Panc1 (cell line): ENCODE results near the gene WDFY3. TPM values are rescaled to one million over a fixed set of nuclear protein-coding genes. Genes with fewer than 3 reads are reported as not detected.

ENCODE experiments used
- ATAC-seq: fragments of 200-7000 bp; cut with Tn5 transposase; 2 replicates; pipeline ENCODE4 v1.9.1; 2020; ENCODE audit warnings: mild to moderate bottlenecking, moderate library complexity
- BruUV-seq: library from RNA; stranded (reverse); fragments of 400-500 nt; replicated peaks from 2 replicates; lab custom pipeline; 2021; lab: Mats Ljungman, UMichigan
- CTCF ChIA-PET: fragments of 300-600 bp; sonication (Branson Sonifier 250); formaldehyde crosslinking; loops from one replicate; lab custom pipeline; 2022; ENCODE audit warnings: antibody characterized with exemption; lab: Charles Lee
- POLR2A ChIA-PET: fragments of 300-600 bp; sonication (Branson Sonifier 250); formaldehyde crosslinking; loops from one replicate; lab custom pipeline; 2022; ENCODE audit warnings: antibody characterized with exemption; lab: Charles Lee
- DNase-seq: peaks from one replicate; pipeline ENCODE4 v3.0.0-alpha.2; 2010; ENCODE audit warnings: low read depth, low spot score
- H3K27ac ChIP-seq: 2 replicates; pipeline ENCODE4 v1.5.1; 2011; ENCODE audit warnings: mild to moderate bottlenecking, low read length, inconsistent platforms
- H3K27me3 ChIP-seq: fragments of 200-500 bp; sonication (Bioruptor generic); 2 replicates; pipeline ENCODE4 v1.6.0; 2014; ENCODE audit warnings: low read length, inconsistent platforms; ENCODE audit not compliant: control insufficient read depth, insufficient read depth
- H3K36me3 ChIP-seq: fragments of 200-500 bp; sonication (Bioruptor generic); 2 replicates; pipeline ENCODE4 v1.5.1; 2014; ENCODE audit warnings: inconsistent platforms, mild to moderate bottlenecking, low read length, moderate library complexity; ENCODE audit not compliant: control insufficient read depth, insufficient read depth
- H3K4me1 ChIP-seq: 2 replicates; pipeline ENCODE4 v1.5.1; 2011; ENCODE audit warnings: inconsistent platforms, mild to moderate bottlenecking, low read length, moderate library complexity; ENCODE audit not compliant: control insufficient read depth, insufficient read depth
- H3K4me3 ChIP-seq, 2 experiments: 2 replicates each; pipeline ENCODE4 v1.5.1; 2011 to 2012; ENCODE audit warnings: low read depth in 2 of 2, low read length in 2 of 2, mild to moderate bottlenecking in 2 of 2, inconsistent platforms in 1 of 2, moderate library complexity in 1 of 2
- H3K9me3 ChIP-seq: fragments of 200-500 bp; sonication (Bioruptor generic); 2 replicates; pipeline ENCODE4 v1.5.1; 2014; ENCODE audit warnings: low read depth, mild to moderate bottlenecking, inconsistent platforms, low read length, moderate library complexity; ENCODE audit not compliant: control insufficient read depth, insufficient read depth
- POLR2AphosphoS5 ChIP-seq: IDR thresholded peaks from 2 replicates; pipeline ENCODE4 v1.6.1; 2012; ENCODE audit warnings: mild to moderate bottlenecking, low read depth, low read length, moderate library complexity
- SIN3A ChIP-seq: IDR thresholded peaks from 2 replicates; pipeline ENCODE4 v1.6.1; 2012; ENCODE audit warnings: low read depth, mild to moderate bottlenecking, low read length, moderate library complexity, borderline replicate concordance; ENCODE audit not compliant: insufficient read depth
- TCF7L2 ChIP-seq: IDR thresholded peaks from 2 replicates; pipeline ENCODE4 v1.6.1; 2011; ENCODE audit warnings: mild to moderate bottlenecking, low read depth, low read length, inconsistent platforms
- in situ Hi-C: cut with HindIII; loops from 2 replicates; pipeline ENCODE4 v1.10.0; 2016; ENCODE audit warnings: low sequenced_read_pairs, low pct_unique_long_range_greater_than_20kb
- intact Hi-C: fragments of 100-400 bp; cut with micrococcal nuclease; formaldehyde crosslinking; loops from one replicate; pipeline ENCODE4 v1.10.0; 2022; ENCODE audit not compliant: unreplicated experiment
- total RNA-seq: library from RNA; stranded (reverse); gene quantifications from one replicate; pipeline ENCODE4 v1.2.1, GENCODE V29; 2021; ENCODE audit not compliant: unreplicated experiment
- TF ChIP-seq, protein P1 (sequence below), 2 experiments: IDR thresholded peaks; 2 replicates each; pipeline ENCODE4 v1.6.1; 2011 to 2012; ENCODE audit warnings: low read depth in 2 of 2, control low read depth in 1 of 2, low read length in 1 of 2, mild to moderate bottlenecking in 1 of 2, moderate library complexity in 1 of 2; ENCODE audit not compliant: insufficient read depth in 1 of 2
- TF ChIP-seq, protein P2 (sequence below): fragments of 450-650 bp; IDR thresholded peaks from 2 replicates; pipeline ENCODE4 v1.5.1; 2017; ENCODE audit warnings: mild to moderate bottlenecking

The WDFY3 gene
- total RNA-seq, 1 experiment from 2014 or later: 47.8 TPM

- no TSS peak for BruUV-seq
- in situ Hi-C loops (no loop called here), intact Hi-C loops (no loop called here)
- no peak overlapping the region for H3K27ac ChIP-seq
- no peak for DNase-seq
- H3K4me3 ChIP-seq: no peak overlapping the region
- H3K36me3 ChIP-seq: no peaks in the 10 kb centered on the region
- ATAC-seq: no peak
- no peak for TF ChIP-seq TCF7L2
- TF ChIP-seq, protein P1, sequence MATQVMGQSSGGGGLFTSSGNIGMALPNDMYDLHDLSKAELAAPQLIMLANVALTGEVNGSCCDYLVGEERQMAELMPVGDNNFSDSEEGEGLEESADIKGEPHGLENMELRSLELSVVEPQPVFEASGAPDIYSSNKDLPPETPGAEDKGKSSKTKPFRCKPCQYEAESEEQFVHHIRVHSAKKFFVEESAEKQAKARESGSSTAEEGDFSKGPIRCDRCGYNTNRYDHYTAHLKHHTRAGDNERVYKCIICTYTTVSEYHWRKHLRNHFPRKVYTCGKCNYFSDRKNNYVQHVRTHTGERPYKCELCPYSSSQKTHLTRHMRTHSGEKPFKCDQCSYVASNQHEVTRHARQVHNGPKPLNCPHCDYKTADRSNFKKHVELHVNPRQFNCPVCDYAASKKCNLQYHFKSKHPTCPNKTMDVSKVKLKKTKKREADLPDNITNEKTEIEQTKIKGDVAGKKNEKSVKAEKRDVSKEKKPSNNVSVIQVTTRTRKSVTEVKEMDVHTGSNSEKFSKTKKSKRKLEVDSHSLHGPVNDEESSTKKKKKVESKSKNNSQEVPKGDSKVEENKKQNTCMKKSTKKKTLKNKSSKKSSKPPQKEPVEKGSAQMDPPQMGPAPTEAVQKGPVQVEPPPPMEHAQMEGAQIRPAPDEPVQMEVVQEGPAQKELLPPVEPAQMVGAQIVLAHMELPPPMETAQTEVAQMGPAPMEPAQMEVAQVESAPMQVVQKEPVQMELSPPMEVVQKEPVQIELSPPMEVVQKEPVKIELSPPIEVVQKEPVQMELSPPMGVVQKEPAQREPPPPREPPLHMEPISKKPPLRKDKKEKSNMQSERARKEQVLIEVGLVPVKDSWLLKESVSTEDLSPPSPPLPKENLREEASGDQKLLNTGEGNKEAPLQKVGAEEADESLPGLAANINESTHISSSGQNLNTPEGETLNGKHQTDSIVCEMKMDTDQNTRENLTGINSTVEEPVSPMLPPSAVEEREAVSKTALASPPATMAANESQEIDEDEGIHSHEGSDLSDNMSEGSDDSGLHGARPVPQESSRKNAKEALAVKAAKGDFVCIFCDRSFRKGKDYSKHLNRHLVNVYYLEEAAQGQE (IDR thresholded peaks at IDR 0.05; ENCODE audit: insufficient read depth in 1 of 2, low read depth in 2 of 2, low read length in 1 of 2): no peak
- no peak for TF ChIP-seq POLR2AphosphoS5
- TF ChIP-seq SIN3A: no peak
- TF ChIP-seq, protein P2, sequence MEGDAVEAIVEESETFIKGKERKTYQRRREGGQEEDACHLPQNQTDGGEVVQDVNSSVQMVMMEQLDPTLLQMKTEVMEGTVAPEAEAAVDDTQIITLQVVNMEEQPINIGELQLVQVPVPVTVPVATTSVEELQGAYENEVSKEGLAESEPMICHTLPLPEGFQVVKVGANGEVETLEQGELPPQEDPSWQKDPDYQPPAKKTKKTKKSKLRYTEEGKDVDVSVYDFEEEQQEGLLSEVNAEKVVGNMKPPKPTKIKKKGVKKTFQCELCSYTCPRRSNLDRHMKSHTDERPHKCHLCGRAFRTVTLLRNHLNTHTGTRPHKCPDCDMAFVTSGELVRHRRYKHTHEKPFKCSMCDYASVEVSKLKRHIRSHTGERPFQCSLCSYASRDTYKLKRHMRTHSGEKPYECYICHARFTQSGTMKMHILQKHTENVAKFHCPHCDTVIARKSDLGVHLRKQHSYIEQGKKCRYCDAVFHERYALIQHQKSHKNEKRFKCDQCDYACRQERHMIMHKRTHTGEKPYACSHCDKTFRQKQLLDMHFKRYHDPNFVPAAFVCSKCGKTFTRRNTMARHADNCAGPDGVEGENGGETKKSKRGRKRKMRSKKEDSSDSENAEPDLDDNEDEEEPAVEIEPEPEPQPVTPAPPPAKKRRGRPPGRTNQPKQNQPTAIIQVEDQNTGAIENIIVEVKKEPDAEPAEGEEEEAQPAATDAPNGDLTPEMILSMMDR: no peak
- H3K9me3 ChIP-seq: no peaks in the 10 kb centered on the region
- ChIA-PET CTCF (no interaction called here), POLR2A (no interaction called here)
- no peaks in the 10 kb centered on the region for H3K27me3 ChIP-seq
- no peaks in the 10 kb centered on the region for H3K4me1 ChIP-seq
Measured at GRCh38 chr4:84855774-84856173, 110.7 kb downstream of the WDFY3 start.

DNA sequence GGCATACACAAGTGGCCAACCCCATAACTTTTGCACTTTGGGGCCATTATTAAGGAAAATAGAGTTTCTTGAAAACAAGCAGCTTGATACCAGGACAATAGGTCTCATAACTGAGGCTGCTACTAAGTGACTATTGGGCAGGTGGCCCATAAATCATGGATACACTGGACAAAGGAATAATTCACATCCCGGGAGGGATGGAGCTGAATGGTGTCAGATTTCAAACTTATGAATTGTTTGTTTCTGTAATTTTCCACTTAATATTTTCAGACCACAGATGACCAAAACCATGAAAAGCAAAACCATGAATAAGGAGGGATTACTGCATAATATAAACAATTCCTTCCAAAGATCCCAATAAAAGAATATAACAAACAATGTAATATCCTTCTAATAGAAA, 114.4 kb downstream of the WDFY3 start:
- in situ Hi-C loops: no loop called here
- POLR2A ChIA-PET: no interaction called here
- intact Hi-C loops: no loop called here
- Histone ChIP-seq H3K36me3 (0 out of 2 replicates have a peak, but pooled peaks cover 5% of the 10 kb centered on the region), H3K27ac (no peak overlapping the region), H3K27me3 (no peaks in the 10 kb centered on the region), H3K4me1 (no peaks in the 10 kb centered on the region), H3K9me3 (no peaks in the 10 kb centered on the region), H3K4me3 (no peak overlapping the region)
- DNase-seq (no peak), ATAC-seq (no peak)
- no TSS peak for BruUV-seq
- TF ChIP-seq TCF7L2 (no peak), POLR2AphosphoS5 (no peak), SIN3A (no peak)
- TF ChIP-seq, protein P1 (IDR thresholded peaks at IDR 0.05; ENCODE audit: insufficient read depth in 1 of 2, low read depth in 2 of 2, low read length in 1 of 2): no peak
- TF ChIP-seq, protein P2: no peak
- CTCF ChIA-PET: no interaction called here
